Body of pancreas (tissue), 4 donors: ENCODE data around the gene GSG1L.

Experiments used
- CTCF ChIP-seq, 7 experiments: fragments of 450-650 bp in 4 of 7; fragments of 200-600 bp in 3 of 7; sonication (generic) in 3 of 7; IDR thresholded peaks; one replicate each; pipeline ENCODE4 v1.5.1; 2016 to 2019; ENCODE audit warnings: antibody characterized with exemption in 7 of 7
- POLR2A ChIP-seq, 3 donors: fragments of 450-650 bp; IDR thresholded peaks; one replicate each; pipeline ENCODE4 v1.6.1; 2016; ENCODE audit warnings: antibody characterized with exemption in 3 of 3, mild to moderate bottlenecking in 2 of 3

DNA sequence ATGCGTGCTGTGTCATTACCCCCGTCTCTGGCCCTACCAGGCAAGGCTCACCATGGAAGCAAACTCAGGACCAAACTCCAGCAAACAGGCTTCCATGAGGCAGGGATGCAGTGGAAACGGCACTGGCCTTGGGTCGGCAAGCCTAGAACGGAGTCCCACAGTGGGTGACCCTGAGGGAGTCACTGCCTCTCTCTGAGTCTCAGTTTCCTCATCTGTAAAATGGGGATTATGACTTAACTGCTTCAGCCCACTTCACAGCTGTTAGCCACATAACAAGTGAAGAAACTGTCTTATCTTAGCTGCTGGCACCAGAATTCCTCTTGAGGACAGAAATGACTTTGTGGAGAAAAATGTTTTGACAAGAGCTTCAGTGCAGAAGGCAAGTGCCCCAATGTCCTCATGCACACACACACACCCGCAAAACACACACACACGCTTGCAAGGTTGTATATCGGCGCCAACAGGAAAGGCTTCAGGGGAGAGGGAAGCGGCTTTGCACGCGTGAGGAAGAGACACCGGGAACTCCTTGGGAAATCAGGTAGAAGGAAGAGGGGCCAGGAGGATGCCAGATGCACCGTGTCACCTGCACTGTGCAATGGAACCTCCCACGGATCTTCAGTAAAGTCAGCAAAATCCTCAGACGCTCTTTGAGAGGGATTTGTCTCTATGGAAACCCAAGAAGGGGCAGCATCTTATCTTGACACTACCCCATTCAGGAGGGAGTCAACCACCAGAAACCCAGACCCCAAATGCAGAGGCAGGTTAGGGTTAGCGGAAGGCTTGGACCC is 53.7 kb downstream of the GSG1L start:
- TF ChIP-seq POLR2A (IDR thresholded peaks at IDR 0.05) (no peak), CTCF (IDR thresholded peaks at IDR 0.05) (no peak)
